Measurements from ENCODE around the gene WDR90. TPM values are rescaled to one million over a fixed set of nuclear protein-coding genes. Genes with fewer than 3 reads are reported as not detected.

WDR90 gene
- total and polyA plus RNA-seq, 10 of the 15 experiments (the other 5 are each of a cell fraction or from before 2014, with no cell fraction given): 2.0 to 65.0 (median 16.7) TPM

- no peak for TF ChIP-seq BCL11A (IDR thresholded peaks at IDR 0.05; ENCODE audit: low read depth, low read length)
- peak; percentile 39 for TF ChIP-seq ZNF687 (IDR thresholded peaks at IDR 0.05)
- TF ChIP-seq MXI1 (IDR thresholded peaks at IDR 0.05; ENCODE audit: low read depth, low read length): peak; percentile 81
- TF ChIP-seq TCF7 (IDR thresholded peaks at IDR 0.05; ENCODE audit: borderline replicate concordance): no peak
- no peak for TF ChIP-seq PBX3 (IDR thresholded peaks at IDR 0.05; ENCODE audit: insufficient replicate concordance, low read depth, low read length)
- no peak for TF ChIP-seq SIX5 (IDR thresholded peaks at IDR 0.05; ENCODE audit: low read depth, low read length, severe bottlenecking)
- TF ChIP-seq MYC (IDR thresholded peaks at IDR 0.05; ENCODE audit: insufficient read depth, insufficient read length, insufficient replicate concordance, low read length, severe bottlenecking): no peak
- TF ChIP-seq BMI1 (IDR thresholded peaks at IDR 0.05; ENCODE audit: borderline replicate concordance): no peak
- TF ChIP-seq MTA2 (IDR thresholded peaks at IDR 0.05; ENCODE audit: low read depth): no peak
- TF ChIP-seq NR2C1 (IDR thresholded peaks at IDR 0.05): peak; percentile 51
- TF ChIP-seq USF2 (IDR thresholded peaks at IDR 0.05; ENCODE audit: borderline replicate concordance, low read depth, low read length): no peak
- no peak for TF ChIP-seq HDGF (IDR thresholded peaks at IDR 0.05)
- peak; percentile 33 to 96 for TF ChIP-seq EGR1 (IDR thresholded peaks at IDR 0.05; ENCODE audit: borderline replicate concordance in 1 of 2, low read depth in 2 of 2, low read length in 2 of 2)
These were observed 7.6 kb upstream of the WDR90 start, which contains the start of gene MCRIP2 (continued) for GRCh38 chr16:641326-642188.
